GM19395 (cell line): ENCODE measurements around the gene TMEM238.
A peak's percentile ranks its signal among the peaks of the same experiment; 100 is the strongest.
"Not testable (repeated sequence)": the region's sequence is repeated elsewhere in the genome, so short reads cannot be mapped to it uniquely, and the experiment has no call there.

Experiments
- ATAC-seq: cut with Tn5 transposase; IDR thresholded peaks from one replicate; pipeline ENCODE4 v1.9.1; 2021; ENCODE audit warnings: mild to moderate bottlenecking, moderate library complexity; ENCODE audit not compliant: unreplicated experiment

The TMEM238 gene

DNA sequence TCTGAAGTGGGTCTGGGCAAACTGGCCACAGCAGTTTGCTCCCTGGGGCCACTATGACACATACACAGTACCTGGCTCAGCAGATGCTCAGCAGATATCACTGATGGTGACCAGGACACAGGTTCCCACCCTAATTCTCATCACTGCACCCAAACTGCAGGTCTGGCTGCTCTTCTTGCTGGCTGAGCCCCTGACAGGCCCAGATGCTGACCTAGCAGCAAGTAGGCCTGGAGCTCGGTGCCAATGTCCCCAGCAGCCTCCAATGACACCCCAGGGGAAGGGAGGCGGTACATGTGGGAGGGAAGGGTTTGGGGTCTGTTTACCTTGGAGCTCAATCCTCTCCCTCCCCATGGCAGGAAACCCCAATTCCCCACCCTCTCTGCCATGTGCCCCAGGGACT lies 18.4 kb upstream of the TMEM238 start:
- ATAC-seq, result no peak

DNA sequence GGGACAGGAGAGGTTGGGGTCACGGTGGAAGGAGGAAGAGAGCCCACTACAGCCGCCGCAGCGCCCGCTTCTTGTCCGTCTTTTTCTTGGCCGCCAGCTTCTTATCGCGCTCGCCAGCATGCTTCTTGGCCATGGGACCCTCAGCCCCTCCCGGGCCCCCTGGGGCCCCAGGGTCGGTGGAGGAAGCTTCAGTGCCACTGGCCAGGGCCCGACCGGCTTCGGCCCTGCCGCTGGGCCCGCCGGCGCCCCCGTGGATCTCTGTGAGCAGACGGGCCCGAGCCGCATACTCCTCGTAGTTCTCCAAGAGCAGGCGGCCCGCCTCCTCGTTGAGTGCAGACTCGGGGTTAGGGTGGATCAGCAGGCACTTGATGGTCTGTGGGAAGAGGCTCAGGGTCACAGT lies 17.3 kb upstream of the TMEM238 start:
- ATAC-seq, result not testable (repeated sequence)

DNA sequence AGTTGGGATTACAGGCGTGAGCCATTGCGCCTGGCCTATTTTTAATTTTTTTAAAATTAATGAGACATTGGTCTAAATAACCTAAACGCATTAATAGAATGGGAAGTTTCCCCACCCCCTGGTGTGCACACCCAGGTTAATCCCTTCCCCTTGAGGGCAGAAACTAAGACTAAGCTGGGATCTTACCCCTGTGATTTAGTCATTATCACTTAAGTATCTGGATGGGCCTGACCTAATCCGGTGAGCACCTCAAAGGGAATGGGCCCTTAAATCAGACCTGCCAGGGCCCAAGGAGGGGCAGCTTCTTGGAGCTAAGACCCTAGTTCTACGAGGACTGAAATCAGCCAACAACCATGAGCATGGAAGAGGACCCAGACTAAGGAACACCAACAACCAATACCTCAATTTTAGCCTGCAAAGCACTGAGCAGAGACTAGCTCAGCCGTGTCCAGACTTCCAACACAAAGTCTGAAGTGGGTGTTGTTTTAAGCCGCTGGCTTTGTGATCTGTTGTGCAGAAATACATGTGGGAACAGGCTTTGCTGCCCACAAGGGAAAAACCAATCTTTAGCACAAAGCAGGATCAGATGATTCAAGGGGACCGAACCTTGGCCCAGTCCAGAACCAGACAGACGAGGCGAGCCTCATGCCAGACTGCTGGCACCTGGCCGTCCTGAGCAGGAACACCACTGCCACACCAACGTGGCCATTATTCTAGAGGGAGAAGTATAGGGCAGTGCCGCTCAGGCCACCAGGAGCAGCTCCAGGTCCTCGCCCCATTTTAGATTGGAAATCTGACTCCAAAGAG lies 16.4 kb upstream of the TMEM238 start:
- ATAC-seq, result no peak

DNA sequence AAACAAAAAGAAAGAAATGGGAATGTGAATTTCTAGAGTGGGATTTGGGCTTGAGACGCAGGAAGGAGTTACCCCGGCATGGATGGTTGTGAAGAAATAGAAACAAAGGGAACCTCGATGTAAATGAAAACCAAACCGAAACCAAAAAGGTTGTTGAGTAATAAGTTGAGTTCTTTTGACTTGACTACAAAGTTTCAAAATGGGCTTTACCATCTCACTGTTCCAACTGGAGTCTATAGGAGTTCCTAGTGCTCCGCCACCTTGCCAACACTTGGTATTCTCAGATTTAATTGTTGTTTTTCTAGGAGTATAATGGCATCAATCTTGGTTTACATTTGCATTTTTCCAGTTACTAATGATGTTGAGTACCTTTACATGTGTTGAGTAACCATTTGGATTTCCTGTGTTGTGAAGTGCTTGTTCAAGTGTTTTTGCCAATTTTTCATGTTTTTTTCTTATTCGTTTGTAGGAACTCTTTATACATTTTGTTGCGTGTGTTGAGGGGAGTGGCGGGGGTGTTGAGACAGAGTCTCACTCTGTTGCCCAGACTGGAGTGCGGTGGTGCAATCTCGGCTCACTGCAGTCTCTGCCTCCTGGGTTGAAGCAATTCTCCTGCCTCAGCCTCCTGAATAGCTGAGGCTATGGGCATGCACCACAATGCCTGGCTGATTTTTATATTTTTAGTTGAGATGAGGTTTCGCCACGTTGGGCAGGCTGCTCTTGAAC lies 14.3 kb upstream of the TMEM238 start:
- ATAC-seq, result no peak

DNA sequence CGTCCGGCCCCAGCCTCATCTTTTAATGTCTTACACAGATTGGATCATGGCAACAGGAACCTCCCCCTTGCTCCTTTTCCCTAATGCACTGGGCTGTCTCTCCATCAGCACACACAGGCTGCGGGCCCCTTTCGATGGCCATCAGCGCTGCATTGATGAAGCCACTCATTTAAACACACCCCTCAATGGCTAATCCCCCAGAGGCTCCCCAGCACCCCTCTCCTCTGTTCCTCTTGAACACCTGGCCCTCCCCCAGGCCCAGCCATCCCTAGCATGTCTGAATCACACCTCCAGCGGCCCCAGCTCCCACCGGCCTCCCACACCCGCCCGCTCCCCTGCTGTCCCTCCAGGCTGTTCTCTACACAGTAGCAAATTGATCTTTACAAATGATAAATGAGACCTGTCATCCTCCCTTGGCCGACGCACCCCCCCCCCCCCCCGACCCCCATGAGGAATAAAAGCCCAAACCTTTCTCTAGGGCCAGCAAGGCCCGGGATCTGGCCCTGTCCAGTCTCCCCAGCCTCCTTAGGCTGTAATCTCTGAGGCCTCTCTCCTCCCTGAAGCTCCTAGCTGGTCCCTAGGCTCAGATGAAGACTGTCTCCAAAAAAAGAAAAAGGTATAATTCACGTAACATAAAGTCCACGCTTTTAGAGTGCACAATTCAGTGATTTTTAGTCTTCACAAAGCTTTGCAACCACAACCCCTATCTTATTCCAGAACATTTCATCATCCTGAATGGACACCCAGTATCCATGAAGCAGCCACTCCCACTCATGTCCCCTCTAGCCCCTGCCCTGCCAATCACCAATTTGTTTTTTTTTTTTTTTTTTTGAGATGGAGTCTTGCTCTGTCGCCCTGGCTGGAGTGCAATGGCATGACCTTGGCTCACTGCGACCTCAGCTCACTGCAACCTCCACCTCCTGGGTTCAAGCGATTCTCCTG lies 9.0 kb upstream of the TMEM238 start:
- ATAC-seq, result no peak

DNA sequence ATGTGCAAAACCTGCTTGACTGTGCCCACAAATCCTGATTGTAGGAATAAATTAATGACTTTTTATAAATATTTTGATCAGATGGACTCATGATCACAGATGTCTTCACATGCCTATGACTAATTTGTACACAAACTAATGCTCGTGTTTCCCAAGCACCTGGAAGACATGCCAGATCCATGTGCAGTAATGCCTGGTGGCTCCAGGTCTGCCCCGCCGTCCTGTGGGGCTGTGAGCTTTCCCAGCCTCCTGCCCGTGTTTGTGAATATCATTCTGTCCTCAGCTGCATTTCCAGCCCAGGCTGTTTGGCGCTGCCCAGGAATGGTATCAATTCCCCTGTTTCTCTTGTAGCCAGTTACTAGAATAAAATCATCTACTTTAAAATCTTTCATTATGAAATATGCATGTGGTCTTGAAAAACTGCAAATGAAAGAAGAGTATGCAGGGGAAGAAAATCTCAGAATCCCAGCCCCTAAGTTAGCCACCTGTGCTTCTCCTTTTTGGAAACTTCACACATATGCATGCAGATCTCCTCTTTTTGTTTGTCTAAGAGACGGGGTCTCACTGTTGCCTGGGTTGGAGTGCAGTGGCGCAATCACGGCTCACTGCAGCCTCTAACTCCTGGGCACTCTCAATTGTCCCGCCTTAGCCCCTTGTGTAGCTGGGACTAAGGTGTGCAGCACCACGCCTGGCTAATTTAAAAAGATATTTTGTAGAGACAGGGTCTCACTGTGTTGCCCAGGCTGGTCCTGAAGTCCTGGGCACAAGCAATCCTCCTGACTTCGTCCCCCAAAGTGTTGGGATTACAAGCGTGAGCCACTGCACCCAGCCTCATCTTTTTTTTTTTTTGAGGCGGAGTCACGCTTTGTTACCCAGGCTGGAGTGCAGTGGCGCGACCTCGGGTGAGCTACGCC lies 7.9 kb upstream of the TMEM238 start:
- no peak for ATAC-seq

DNA sequence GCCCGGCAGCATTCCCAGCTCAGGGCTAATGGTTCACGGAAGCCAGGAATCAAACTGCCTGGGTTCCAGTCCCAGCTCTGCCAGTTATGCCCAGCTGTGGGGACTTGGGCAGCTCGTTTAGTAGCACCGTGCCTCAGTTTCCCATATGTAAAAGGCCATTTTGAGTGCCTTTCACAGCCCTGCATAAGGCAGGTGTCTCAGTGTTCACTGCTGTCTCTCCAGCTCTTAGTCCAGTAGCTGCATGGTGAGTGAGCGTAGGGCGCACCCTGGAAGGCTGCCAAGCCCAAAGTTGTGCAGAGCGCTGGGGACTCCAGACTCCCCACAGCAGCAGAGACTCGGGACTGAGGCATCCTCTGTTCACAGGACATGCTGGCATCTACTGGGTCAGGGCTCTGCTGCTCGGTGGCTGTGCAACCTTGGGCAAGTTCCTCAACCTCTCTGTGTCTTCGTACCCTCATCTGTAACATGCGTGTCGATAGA lies 7.1 kb upstream of the TMEM238 start:
- no peak for ATAC-seq

DNA sequence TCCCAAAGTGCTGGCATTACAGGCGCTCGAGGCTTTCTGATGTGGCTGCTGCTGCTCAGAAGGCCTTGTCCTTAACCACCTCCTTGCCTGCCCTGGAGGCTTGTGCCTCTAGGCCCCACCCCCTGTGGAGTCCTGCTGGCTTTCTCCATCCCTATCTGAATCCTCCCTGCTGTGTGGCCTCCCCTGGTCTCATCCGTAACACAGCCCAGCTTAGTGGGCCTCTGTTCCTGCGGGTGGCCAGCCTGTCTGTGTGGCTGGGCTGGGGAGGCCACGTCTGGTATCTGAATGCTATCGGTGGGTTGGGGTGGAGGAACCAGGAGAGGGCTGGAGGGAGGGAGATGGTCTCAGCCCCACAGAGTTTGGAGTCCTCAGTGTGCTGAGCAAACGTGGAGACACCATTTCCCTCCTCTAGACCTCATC lies 6.4 kb upstream of the TMEM238 start:
- ATAC-seq, result no peak

DNA sequence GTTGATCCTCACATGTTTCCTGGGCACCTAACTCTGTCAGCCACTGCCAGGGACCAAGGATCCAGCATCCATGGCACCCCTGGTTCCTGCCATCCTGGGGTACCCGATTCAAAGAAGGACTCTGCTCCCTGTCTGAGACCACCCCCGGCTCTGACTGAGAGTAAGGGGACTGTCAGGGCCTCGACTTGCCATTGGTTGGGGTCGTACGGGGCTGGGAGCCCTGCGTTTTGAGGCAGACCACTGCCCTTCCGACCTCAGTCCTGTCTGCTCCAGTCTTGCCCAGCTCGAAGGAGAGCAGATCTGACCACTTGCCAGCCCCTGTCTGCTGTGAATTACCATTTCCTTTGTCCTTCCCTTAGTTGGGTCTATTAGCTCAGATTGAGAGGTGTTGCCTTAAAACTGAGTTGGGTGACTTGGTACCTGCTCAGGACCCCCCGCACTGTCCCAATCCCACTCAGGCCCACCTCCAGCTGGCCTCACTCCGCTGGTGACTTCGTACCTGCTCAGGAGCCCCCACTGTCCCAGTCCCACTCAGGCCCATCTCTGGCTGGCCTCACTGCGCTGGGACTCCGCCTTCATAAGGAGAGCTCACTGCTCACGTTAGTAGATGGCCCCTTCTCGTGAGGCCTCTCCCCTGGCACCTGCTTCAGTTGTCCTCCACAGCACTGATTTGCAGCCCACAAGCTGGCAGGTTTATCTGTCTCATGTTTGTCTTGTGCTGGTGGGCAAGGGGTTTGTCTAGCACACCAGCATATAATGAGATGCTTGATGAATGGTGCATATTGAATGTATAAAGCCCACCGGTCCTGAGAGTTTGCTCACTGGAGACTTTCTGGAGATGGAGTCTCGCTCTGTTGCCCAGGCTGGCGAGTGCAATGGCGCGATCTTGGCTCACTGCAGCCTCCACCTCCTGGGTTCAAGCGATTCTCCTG lies 5.6 kb upstream of the TMEM238 start:
- ATAC-seq, result no peak

DNA sequence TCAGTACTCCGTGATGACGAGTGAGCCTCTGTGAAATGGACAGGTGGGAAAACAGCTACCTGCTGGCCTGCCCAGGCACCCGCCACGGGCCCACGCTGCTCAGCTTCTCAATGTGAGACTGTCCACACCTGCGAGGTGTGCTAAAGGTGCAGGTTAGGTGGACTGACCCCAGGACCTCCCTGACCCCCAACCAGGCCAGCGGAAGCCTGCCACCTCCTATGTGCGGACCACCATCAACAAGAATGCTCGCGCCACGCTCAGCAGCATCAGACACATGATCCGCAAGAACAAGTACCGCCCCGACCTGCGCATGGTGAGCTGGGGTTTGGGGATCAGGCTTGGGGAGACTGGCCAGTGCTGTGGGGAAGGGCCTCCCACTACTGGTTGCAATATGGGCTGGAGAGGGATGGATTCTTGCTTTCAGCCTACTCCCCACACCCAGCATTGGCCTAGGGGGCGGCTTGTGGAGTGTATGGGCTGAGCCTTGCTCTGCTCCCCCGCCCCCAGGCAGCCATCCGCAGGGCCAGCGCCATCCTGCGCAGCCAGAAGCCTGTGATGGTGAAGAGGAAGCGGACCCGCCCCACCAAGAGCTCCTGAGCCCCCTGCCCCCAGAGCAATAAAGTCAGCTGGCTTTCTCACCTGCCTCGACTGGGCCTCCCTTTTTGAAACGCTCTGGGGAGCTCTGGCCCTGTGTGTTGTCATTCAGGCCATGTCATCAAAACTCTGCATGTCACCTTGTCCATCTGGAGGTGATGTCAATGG lies 3.8 kb upstream of the TMEM238 start:
- ATAC-seq, result no peak

DNA sequence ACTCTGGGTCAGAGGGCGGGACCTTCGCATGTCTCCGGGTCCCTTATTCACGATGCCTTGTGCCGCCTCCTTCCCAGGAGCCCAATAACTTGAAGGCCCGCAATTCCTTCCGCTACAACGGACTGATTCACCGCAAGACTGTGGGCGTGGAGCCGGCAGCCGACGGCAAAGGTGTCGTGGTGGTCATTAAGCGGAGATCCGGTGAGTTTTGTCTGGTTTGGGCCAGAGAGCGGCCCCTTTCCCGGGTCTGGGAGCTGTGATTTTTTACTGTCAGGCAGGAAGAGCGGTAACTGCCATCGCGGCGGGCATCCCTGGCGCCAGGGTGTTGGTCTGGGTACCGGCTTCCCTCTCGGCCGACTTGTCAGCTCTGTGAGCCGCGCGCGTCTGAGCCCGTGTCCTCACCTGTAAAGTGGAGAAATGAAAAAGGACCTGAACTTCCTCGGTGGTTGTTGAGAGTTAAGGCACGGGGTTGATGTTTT lies 2.4 kb upstream of the TMEM238 start:
- no peak for ATAC-seq

DNA sequence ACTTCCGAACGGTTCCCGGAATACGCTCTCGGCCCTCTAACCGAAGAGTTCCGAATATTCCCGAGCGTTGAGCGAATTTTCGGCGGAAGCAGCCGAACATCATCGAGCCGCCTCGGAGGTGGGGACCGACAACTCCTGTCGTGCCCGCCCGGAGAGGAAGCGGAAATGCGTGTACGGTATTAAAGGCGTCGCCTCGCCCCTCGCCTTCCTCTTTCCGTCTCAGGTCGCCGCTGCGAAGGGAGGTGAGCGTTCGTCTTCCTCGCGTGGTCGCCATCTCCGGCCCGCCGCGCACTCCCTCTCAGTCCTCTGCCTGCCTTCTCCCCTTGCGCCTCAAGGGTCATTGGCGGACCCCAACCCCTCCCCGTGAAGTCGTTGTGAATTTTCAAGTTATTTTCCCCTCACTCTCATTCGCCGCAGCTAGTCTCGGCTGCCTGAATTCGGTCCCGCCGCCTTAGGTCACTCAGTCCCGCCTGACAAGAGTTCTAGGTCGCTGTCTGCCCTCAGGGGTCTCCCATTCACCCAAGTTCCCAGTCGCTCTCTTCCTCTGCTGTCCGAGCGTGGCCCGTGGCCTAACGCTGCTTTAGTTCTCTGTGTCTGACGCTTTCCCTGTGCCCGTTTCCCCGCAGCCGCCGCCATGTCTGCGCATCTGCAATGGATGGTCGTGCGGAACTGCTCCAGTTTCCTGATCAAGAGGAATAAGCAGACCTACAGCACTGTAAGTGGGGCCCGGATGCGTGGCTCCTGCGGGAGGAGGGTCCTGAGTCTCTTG lies 1.8 kb upstream of the TMEM238 start, which contains the start of gene RPL28:
Gene RPL28, plus strand, starts transcription at position 209 of the 769 bp plus-strand sequence. Its CDS starts 426 bp downstream, at position 635.
- peak; percentile 62 for ATAC-seq

DNA sequence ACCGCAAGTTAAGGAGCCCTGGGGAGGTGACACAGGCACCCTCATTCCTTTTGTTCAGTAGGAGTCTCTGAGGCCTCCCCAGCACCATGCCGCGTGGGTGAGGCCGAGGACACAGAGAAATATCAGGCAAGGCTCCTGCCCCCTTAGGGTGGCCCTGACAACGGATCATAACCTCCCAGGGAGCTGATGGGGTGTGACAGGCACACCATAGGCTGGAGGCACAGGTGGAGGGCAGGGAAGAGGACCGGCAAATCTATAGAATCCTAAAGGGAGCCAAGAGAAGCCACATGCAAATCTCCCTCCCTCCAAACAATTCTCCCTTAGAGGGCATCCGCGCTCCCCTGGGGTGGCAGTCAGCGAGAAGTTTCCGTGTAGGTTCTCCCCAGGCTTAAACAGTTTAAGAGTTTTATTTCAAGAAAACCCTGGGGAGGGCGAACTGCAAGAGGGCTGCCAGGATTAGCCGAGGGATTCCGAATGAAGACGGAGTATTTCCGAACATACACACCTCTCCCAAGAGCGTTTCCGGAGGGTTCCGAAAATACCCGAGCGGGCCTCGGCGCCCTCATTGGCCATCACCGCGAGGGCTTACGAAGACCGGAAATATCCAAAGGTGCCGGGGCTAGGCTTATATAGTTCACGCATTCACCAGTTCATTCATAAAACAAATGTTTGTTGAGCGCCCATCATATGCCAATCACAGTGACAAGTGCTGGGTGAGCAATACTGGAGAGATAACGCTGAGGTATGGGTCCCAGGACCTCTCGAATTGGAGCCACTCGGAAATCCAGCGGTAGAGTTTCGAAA lies 1.0 kb upstream of the TMEM238 start:
- peak; percentile 73 for ATAC-seq

DNA sequence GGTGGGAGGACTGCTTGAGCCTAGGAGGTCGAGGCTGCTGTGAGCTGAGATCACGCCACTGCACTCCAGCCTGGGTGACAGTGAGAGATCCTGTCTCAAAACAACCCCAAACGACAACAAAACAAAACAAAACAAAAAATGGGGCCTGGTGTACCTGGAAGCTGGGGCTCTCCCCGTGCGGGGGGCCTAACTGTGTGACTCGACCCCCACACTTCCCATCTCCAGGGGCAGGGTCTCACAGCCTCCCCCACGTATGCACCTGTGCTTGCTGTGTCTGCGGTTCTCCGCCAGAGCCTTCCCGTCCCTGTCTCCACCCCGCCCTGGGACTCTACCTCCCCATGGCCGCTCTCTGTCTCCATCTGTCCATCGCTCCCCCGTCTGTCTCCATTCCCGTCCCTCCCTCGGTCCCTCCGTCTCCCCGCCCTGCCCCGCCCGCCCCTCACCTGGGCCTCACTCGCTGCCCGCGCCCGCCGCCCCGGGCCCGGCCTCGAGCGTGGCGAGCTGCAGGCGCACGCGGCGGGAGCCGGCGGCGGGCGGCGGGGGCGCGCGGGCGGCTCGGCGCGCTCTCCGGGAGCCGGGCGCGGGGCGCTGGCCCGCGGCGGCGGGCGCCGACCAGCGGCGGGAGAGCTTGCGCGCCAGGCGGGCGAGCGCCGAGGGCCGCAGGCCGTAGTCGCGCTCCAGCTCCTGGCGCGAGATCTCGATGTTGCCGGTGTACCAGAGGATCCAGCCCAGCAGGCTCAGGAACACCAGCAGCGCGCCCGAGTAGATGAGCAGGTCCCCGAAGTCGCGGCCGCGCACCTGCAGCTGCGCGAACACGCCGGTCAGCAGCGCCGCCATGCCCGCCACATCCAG lies 587 bp downstream of the TMEM238 start:
- ATAC-seq, result no peak

DNA sequence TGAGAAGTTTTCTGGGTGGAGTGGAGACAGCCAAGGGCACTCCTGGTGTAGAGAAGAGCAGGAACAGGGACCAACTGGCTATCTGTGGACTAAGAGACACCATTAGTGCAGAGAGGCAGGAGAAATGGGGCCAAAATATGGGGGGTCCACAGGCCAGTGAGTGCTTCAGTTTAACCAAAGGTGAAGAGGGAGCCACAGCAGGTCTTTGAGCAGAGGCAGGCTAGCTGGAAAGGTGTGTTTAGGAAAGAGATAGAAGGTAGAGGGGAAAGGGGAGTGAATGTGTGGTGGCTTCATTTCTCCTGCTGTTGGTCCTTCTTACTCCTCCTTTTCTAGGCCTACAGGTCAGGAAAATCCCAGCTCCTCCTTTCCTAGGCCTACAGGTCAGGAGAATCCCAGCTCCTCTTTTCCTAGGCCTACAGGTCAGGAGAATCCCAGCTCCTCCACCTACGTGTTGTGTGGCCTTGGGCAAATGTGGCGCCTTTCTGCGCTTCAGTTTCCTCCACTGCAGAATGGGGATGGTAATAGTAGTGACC lies 1.5 kb downstream of the TMEM238 start:
- ATAC-seq, result no peak
